GM21529 (cell line): ENCODE data around the gene LRMDA.

Experiments used
- ATAC-seq: cut with Tn5 transposase; IDR thresholded peaks from one replicate; pipeline ENCODE4 v1.9.1; 2021; ENCODE audit not compliant: unreplicated experiment

The LRMDA gene

GRCh38 chr10:75418712-75419111 lies 12.7 kb upstream of the LRMDA start:
- ATAC-seq = no peak

DNA sequence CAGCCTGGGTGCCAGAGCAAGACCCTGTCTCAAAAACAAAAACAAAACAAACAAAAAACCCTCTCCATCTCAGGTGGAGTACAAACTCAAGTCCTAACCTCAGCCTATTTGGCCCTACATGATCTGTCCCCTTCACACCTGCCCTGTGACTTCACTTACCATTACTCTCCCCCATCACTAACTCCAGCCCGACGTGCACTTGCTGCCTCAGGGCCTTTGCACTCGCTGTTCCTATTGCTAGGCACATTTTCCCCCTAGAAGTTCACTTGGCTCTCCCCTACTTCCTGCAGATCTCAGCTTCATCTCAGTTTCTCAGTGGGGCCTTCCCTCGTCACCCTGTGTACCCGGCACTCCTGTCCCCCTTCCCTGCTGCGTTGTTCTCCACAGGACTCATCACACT lies 8.5 kb upstream of the LRMDA start:
- ATAC-seq = no peak

DNA sequence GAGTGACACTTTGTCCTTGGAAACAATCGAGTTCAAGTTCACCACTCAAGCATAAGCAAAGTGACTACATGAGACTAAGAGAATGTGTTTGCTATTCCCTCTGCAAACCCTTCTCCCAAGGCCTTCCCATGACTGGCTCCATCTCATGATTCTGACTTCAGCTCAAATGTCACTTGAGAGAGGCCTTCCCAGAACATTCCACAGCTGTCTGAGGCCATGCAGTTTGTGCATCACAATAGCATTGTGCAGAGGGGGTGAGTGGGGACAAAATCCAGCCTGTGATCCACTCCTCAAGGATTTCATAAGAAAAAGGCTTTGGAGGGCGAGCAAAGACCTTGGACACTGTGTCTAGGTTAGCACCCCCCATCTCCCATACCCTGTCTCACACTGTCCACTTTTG lies 6.9 kb upstream of the LRMDA start:
- ATAC-seq = no peak

DNA sequence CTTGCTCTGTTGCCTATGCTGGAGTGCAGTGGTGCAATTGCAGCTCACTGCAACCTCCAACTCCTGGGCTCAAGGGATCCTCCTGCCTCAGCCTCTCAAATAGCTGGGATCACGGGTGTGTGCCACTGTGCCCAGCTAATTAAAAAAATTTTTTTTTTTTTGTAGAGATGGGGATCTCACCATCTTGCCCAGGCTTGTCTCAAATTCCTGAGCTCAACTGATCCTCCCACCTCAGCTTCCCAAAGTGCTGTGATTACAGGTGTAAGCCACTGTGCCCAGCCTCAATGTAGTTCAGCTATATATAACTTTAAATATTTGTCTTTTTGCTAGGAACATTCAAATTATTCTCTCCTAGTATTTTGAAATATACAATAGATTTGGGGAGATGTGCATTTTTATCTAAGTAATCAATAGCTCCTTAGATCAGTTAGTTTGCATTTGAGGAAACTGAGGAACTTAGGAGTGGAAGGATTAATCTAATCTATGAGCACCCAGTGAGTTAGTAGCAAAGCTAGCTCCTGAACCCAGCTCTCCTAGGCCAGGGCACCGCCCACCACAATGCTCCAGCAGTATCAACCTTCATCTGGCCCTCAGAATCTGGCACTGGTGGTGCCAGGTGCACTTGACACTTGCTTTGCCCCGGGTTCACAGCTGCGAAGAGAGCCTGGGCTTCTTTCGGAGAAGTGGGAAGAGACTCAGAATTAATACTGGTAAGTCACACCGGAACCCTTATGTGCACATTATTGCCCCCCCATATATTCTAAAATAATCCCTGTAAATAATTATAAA lies 5.9 kb upstream of the LRMDA start:
- ATAC-seq = no peak

- no peak for ATAC-seq
Measured at GRCh38 chr10:75426880-75427279, 4.5 kb upstream of the LRMDA start.

- ATAC-seq = no peak
Measured at GRCh38 chr10:75427951-75428350, 3.5 kb upstream of the LRMDA start.

GRCh38 chr10:75428434-75429158 lies 2.8 kb upstream of the LRMDA start:
- ATAC-seq = no peak

DNA sequence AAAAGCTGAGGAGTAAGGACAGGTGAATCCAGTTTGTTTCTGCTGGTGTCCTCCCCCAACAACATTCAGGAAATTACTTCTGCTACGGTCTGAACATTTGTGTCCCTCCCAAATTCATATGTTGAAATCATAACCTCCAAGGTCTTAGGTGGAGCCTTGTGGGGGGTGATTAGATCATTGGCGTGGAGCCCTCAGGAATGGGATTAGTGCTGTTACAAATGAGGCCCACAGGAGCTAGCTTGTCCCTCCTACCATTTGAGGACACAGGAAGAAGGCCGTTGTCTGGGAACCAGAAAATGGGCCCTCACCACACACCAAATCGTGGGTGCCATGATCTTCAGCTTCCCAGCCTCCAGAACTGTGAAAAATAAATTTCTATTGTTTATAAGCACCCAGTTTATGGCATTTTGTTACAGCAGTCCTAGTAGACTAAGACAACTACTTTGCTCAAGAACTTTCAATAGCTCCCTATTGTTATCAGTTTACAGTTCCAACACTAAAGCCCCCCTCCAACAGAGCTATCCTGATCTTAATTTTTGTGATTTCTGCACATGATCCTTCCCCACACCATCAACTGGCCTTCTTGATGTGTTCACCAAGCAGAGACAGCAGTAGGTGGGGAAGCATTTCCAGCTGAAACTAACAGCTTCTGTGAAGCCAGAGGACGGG lies 2.1 kb upstream of the LRMDA start:
- no peak for ATAC-seq

DNA sequence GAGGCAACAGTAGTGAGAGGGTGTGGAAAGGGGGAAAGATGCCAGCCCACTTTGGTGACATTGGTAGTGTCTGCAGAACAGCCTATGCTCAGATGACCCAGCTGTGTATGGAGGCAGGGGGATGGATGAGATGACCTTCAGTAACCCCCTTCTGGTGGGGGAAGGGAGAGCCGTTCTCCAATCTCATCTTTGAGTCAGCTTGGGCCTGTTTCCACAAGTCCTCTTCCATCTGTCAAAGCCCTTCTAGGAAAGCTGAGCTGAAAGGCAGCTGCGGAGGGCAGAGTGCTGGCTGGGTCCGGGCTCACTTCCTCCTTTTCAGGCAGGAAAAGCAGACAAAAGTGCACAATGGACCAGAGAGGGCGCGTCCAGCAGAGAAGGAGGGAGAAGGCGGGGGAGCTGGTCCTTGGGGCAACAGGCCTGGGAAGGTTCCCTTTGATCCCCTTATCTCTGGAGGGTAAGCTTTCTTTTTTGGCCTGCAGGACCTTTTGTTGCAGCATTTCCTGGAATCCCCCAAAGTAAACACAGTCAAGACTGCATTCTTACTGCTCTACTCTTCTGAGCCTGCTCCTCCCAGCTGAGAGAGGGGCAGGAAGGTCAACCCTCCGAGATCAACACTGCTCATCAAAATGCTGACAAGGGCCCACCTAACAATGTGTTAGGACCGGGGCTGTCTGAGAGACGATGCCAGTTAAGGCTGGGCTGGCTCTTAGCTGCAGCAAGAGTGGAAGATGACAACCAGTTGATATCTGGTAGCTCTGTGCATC lies 1.2 kb upstream of the LRMDA start:
- no peak for ATAC-seq

GRCh38 chr10:75432176-75432575 lies 752 bp downstream of the LRMDA start:
- no peak for ATAC-seq

GRCh38 chr10:75432763-75433162 lies 1.3 kb downstream of the LRMDA start:
- no peak for ATAC-seq

DNA sequence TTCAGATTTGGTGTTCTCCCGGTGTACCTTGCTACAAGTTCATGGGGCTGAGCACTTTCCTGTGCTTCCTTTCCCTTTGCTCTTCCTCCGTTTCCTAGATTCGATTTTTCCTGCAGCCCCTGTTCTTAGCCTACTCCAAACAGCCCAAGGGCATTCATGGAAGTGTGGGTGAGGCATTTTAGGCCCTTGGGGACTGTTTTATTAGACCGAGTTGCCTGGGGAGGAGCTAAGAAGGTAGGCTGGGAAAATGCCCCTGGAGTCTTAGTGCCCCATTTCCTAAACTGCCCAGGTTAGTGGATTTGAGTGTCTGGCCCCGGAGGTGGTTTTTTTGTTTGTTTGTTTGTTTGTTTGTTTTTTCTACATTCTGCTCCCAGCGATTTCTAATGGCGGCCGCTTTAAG lies 1.8 kb downstream of the LRMDA start:
- no peak for ATAC-seq

- no peak for ATAC-seq
Measured at GRCh38 chr10:75434291-75434690, 2.9 kb downstream of the LRMDA start.

- ATAC-seq = no peak
Measured at GRCh38 chr10:75435291-75435690, 3.9 kb downstream of the LRMDA start.

- no peak for ATAC-seq
Measured at GRCh38 chr10:75436896-75437295, 5.5 kb downstream of the LRMDA start.

GRCh38 chr10:75437693-75438092 lies 6.3 kb downstream of the LRMDA start:
- no peak for ATAC-seq

DNA sequence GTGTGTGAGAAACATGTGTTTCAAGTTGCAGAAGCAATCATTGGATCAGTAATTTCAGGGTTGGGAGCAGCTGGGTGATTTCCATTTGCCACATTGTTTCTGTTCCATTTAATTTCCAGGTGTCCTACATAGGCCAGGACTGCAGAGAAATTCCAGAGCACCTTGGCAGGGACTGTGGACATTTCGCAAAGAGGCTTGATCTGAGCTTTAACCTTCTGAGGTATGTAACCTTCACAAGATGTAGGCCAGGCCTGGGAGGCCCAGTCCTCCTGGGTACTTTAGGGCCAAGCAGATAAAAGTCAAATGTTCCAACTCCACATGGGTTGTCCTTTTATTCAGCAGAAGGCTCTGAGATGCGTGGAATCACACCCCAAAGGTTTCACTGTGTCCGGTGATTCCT lies 6.9 kb downstream of the LRMDA start:
- ATAC-seq = no peak

- ATAC-seq = no peak
Measured at GRCh38 chr10:75439811-75440210, 8.4 kb downstream of the LRMDA start.

- no peak for ATAC-seq
Measured at GRCh38 chr10:75440271-75440793, 8.9 kb downstream of the LRMDA start.

DNA sequence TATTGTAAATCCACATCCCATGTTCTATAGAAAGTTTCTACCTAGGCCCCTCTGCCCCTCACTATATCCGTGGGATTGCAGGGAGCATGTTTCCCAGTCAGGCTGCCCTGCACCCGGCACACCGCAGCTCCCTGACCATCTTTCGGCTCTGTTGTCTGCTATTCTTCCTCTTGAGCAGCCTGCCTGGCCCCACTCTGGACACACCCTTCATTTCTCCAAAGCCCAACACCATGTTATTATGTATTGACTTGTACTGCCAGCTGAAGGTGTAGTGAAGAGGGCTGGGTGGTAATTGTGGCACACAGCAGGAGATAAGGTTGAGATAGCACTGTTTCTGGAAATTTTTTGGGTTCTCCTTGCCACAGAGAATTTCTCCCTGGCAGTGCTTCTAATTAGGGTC lies 9.8 kb downstream of the LRMDA start:
- no peak for ATAC-seq

- no peak for ATAC-seq
Measured at GRCh38 chr10:75441682-75442081, 10.3 kb downstream of the LRMDA start.
